AG20443 (cell line): ENCODE data around the gene PDXDC1.
A peak's percentile ranks its signal among the peaks of the same experiment; 100 is the strongest.
"Not testable (repeated sequence)": the region's sequence is repeated elsewhere in the genome, so short reads cannot be mapped to it uniquely, and the experiment has no call there.

ENCODE experiments used
- DNase-seq: peaks from one replicate; pipeline ENCODE4 v3.0.0; 2012; ENCODE audit warnings: low spot score, mixed read lengths

The PDXDC1 gene

DNA sequence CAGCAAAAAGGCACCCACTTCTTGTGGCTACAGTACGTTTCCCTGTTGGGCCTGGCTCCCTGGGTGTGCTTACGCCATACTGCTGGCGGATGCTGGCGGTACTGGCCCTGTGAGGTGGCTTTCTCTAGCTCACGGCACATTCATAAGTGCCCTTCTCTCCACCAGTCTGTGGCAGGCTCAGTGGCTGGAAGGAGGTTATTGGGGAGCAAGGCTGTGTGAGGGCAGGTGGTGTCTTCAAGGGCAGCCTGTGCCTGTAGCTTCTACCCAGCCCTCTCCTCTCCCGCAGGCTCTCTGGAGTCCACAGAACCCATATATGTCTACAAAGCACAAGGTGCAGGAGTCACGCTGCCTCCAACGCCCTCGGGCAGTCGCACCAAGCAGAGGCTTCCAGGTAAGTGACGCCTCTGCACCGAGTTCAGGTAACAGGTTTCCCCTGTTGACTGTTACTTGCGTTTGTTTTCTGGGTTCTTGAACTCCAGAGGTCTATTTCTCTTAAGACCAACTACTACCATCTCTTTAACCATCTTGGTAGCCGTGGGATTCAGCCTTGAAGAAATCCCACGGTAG is 60.4 kb downstream of the PDXDC1 start:
- DNase-seq, result no peak

GRCh38 chr16:15037003-15037402 is 62.2 kb downstream of the PDXDC1 start:
- DNase-seq, result no peak

DNA sequence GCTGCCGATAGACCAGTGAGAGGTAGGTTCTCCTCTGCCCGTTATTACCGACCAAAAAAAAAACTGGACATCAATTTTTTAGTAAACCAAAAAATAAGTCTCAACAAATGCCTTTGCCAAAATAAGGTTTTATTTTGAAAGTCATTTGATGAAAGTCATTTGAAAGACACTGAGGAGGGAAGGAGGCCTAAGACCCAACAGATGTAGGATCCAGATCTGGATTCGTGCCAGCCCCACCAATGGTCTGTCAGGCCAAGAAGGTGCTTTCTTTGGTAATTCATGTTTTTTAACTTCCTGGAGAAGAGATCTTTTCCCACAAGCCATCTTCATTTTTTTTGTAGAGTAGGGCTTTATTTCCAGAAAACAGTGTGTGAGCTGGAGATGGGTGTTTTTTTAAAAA is 62.9 kb downstream of the PDXDC1 start:
- DNase-seq, result no peak

DNA sequence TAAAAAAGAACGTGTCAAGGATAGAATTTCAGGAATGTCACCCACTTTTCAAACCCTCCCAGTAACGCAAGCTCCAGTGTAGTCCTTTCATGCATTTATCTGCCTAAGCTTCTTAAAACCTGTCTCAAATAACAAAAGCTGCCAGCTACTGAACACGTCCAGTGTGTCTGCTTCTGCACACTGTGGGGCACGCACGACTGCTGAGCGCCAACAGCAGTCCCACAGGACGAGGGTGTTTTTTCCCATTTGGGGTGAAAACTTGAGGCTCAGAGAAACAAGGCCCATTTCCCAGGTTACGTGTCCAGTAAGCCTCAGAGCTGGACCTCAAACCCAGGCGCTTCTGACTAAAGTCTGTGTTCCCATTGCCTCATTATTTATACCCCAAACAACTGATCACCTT is 63.9 kb downstream of the PDXDC1 start:
- no peak for DNase-seq

DNA sequence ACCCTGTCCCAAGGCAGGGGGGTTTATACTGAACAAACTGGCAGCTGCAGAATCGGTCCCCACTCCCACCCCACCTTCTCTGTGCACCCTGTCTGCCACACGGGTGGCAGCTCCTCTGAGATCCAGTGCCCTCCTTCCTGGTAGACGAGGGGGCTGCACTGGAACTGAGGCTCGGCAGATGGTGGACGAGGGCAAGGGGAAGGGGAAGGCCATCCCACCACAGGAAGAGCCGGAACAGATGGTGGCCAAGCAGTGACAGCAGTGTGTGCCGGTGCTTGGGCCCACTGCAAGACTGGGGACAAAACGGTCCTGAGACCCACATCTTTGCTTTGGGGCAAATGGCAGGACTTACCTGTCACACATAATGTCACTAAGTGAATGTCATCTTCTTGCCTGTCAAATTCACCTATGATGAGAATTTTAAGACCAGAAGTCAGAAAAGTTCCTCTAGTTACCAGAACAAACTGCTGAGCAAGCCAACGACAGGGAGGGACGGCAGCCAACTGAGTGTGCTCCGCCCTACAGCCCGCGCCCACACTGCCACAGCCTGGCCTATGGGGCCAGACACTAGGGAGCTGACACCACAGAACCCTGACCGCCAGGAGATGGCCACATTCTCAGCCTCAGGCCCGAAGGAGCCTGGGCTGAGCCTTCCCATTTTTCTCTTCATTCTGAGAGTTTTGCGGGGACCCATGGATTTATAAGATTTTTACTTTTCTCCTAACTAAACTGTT is 66.6 kb downstream of the PDXDC1 start:
- DNase-seq, result peak; percentile 95

GRCh38 chr16:15043344-15043743 is 68.5 kb downstream of the PDXDC1 start:
- no peak for DNase-seq

- no peak for DNase-seq
These were observed 69.5 kb downstream of the PDXDC1 start for GRCh38 chr16:15044286-15044685.

DNA sequence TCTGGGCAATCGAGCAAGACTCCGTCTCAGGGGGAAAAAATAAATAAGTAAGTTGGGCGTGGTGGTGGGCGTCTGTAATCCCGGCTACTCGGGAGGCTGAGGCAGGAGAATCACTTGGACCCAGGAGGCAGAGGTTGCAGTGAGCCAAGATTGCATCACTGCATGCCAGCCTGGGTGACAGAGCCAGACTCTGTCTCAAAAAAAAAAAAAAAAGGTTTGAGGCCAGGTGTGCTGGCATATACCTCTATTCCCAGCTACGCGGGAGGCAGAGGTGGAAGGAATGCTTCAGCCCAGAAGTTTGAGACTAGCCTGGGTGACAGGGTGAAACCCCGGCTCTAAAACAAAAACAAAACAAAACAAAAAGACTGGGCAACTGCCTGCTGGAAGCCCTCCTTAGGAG is 70.4 kb downstream of the PDXDC1 start:
- not testable (repeated sequence) for DNase-seq

DNA sequence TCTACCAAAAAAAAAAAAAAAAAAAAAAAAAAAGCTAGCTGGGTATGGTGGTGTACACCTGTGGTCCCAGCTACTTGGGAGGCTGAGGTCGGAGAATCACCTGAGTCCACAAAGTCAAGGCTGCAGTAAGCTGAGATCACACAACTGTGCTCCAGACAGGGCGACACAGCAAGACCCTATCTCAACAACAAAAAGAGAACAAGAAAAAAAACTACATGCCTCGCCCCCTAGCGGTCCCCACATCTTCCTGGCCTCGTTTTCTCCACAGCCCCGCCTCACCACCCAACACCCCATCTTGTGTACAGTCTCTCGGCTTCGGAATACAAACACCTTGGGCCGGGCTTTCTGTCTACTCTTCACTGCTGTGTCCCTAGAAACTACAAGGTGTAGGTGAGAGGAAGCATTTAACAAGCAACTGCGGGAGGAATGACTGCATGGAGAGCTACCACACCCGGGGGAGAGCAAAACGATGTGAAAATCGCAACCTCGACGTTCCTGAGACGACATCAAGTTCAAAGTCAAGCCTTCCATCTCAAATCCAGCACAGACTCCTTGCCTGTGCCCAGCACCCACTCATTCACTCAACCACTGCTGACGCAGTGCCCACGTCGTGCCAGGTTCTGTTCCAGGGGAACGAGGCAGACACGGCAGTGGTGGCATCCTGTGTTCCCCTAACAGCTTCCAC is 72.0 kb downstream of the PDXDC1 start:
- DNase-seq, result no peak

GRCh38 chr16:15049581-15050180 is 74.9 kb downstream of the PDXDC1 start:
- no peak for DNase-seq

GRCh38 chr16:15050440-15050839 is 75.6 kb downstream of the PDXDC1 start:
- DNase-seq, result not testable (repeated sequence)

DNA sequence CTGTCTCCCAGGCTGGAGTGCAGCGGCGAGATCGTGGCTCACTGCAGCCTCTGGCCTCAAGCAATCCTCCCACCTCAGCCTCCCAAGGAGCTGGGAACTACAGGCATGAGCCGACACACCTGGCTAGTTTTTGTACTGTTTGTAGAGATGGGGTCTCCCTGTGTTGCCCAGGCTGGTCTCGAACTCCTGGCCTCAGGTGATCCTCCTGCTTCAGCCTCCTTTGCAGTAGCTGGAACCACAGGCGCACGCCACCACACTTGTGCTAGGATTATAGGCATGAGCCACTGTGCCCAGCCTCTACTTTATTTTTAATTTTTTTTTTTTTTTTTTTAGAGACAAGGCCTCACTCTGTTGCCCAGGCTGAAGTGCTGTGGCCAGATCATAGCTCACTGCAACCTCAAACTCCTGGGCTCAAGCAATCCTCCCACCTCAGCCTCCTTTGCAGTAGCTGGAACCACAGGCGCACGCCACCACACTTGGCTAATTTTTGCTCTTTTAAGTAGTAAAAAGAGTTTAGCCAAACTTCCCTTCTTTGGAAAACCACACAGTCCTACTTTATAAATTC is 76.6 kb downstream of the PDXDC1 start:
- DNase-seq, result no peak

DNA sequence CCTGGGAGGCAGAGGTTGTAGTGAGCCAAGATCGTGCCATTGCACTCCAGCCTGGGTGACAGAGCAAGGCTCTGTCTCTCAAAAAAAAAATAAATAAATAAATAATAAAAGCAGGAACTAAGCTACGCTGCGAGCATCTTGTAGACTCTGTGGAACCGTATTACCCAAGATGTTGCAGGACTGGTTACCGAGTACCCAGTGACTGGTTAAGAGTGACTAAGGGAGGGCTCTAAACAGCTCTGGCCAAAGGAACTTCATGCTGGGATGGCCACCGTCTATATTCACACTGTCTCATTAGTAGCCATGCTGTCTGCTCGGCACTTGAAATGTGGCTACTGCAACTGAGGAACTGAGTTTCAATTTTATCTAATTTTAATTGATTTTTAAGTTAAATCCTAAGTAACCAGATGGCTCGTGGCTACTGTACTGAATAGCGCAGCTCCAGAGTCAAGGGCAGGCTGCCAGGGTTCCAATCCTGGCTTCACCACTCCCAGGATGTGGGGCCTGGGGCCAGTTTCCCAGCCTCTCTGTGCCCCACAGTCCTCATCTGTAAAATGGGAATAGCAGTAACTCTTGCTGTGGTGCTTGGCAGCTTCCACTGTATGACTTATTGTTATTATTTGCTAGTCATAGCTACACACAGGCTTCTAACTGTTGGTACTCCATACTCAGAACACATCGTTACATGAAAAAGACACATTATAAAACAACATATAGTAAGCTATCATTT is 78.1 kb downstream of the PDXDC1 start:
- DNase-seq, result peak; percentile 48

DNA sequence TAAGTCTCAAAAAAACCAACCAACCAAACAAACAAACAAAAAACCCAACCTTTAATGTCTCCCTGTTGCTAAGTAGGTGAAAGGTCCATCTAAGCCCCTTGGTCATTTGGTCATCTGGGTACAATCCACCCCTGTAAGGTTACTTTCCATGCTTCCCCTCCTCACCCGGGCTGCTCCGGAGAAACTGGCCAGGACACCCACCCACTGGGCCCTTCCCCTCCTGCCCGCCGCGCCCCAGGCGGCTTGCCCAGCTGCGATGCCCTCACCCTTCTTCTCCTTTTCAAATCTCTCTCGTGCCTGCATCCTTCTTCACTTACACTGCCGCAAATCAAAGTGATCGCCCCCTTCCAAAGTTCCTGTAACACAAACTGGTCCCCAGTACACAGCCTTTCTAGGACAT is 79.1 kb downstream of the PDXDC1 start:
- no peak for DNase-seq

DNA sequence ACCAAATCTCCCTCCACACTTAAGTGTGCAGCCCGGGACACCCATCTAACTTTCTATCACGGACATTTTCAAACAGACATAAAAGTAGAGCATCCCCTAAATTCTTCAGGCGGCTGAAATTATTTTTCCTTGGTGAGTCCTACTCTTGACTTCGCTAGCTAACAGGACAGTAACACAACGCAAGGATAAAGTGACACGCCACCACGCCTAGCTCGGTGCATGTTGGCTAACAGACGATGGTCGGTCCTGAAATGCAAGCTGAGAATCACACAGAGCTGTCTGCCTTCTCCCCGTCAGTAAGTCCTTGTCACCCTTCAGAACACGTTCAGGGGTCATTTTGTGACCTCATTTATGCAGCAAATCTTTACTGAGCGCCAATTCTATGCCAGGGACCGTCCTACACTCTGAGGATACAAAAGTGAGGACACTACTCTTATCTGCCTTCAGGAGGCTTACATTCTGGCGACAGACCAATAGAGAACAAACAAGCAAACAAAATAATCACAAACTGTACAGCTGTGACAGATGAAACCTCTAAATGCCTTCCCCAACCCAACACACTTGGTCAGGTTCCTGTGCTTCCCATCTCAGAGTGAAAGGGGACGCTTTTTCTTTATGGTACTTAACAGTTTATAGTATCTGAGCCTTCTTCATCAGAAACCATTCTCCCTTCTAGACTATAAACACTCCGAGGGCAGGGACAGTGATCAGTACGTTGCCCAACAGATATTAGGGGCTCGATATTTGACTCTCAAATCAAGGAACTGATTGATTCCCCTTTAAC is 79.7 kb downstream of the PDXDC1 start:
- DNase-seq, result no peak

DNA sequence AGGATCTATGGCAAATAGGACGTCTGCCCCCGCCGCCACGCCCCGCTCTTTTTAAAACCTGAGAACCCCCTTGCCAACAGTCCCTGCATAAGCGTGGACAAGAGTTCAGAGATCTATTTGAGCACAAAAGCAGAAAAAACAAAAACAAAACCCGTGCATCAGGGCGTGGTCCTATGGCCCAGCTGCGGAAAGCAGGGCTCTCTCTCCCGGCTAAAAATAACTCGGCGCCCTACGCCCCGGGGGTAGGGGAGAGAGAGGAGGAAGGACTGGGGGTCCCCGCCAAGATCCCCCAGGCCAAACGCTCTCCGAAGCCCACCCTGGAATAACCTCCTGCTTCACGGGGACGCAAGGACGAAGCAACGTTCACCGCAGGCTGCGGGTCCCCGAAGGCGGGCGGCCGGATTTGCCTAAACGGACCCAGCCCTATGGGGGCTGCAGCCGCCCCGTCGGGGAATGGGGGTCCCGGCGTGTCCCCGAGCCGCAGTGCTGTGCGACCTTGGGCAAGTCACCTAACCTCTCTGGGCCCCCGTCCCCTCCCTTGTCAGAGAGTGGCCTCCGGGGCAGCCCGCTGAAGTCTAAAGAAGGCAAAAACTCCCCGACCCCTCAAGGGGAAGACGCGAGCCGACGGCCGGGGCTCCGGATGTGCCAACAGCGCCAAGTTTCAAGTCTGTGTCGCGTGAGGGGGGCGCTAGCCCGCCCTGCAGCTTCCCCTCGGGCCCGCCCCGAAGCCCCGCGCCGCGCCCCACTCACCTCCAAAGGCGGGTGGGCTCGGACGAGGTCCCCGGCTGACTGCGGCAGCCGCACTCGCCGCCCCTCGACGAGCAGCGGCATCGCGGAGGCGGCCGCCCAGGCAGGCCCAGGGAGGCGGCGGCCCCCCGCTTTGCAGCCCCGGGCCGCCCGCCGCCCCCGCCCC is 80.6 kb downstream of the PDXDC1 start:
- DNase-seq, result peak; percentile 45

DNA sequence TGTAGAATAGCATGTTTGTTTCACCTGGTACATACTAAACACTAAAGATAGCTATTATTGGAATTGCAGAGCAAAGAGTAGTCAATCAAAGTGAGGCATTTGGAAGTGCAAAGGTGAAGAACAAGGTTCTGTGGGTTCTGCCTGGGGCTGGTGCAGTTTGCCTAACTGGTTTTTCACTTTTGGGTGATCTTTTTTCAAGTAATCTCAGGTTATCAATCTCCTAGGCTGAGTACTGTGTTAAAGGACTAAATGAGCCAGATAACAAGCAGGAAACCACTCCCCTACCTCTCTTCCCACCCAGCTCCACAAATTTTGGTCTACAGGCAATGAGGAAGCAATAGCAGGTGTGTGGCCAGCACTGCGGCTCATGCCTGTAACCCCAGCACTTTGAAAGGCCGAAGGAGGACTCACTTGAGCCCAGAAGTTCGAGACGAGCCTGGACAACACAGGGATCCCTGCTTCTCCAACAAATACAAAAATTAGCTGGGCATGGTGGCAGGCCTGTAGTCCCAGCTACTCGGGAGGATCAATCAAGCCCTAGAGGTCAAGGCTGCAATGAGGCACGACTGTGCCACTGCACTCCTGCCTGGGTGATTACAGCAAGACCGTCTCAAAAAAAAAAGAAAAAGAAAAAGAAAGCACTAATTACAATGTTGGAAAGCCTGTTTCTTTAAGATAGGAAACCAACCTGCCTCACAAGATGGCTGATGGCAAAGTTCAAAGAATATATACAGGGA is 83.0 kb downstream of the PDXDC1 start:
- DNase-seq, result no peak

- DNase-seq, result no peak
These were observed 84.5 kb downstream of the PDXDC1 start for GRCh38 chr16:15059324-15059723.

DNA sequence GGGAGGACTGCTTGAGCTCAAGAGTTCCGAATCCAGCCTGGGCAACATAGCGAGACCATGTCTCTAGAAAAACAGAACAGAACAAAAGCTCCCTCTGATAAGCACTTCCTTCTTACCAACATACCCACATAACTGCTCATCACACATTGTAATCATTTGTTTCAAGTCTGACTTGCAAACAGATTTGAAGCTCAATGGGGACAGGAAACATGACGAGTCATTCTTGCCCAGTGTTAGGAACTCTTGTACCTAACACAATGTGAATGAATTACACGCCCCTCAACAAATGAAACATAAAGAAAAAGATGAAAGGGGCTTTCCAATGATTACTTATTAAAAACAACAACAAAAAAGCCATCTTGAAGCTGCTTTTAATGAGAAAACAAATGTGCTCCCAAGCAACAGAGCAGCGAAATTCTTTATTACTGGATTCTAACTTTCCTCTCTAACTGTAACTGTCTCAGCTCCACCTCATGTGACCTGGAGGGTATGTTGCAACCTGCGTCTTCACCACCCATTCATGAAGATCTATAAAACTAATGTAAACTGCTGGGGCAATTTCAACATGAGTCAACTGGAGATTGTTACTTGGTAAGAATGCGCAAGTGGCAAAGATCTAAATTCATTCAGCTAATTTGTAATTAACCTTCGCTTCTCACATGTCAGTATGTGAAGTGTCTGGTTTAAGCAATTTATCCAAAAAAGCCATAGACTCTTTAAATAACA is 87.4 kb downstream of the PDXDC1 start:
- not testable (repeated sequence) for DNase-seq
